Neutrophil (primary cell): ENCODE results near the gene CD22.

ENCODE experiments used
- H3K27ac ChIP-seq: fragments of 200-600 bp; sonication (generic); 2 replicates; pipeline ENCODE4 v1.5.1; 2016; ENCODE audit warnings: mild to moderate bottlenecking, moderate library complexity
- H3K27me3 ChIP-seq: fragments of 200-600 bp; sonication (generic); 2 replicates; pipeline ENCODE4 v1.6.0; 2016; ENCODE audit warnings: mild to moderate bottlenecking
- H3K36me3 ChIP-seq: fragments of 200-600 bp; sonication (generic); 2 replicates; pipeline ENCODE4 v1.5.1; 2017
- H3K4me1 ChIP-seq, 2 experiments: fragments of 200-600 bp in 1 of 2; sonication (generic) in 1 of 2; 1 replicate in 1 of 2; 2 replicates in 1 of 2; pipeline versions ENCODE4 v1.5.1 to v1.6.1; 2013 to 2016; ENCODE audit warnings: low read depth in 1 of 2, low read length in 1 of 2, mild to moderate bottlenecking in 1 of 2, moderate library complexity in 1 of 2; ENCODE audit not compliant: control insufficient read depth in 1 of 2, insufficient read depth in 1 of 2
- H3K4me3 ChIP-seq, 2 experiments: fragments of 200-600 bp in 1 of 2; sonication (generic) in 1 of 2; 1 replicate in 1 of 2; 2 replicates in 1 of 2; pipeline ENCODE4 v1.5.1; 2013 to 2016; ENCODE audit warnings: low read depth in 1 of 2, low read length in 1 of 2, mild to moderate bottlenecking in 1 of 2, moderate library complexity in 1 of 2
- H3K9me3 ChIP-seq: fragments of 200-600 bp; sonication (generic); 2 replicates; pipeline ENCODE4 v1.5.1; 2016
- CTCF ChIP-seq: fragments of 200-600 bp; sonication (generic); IDR thresholded peaks from 2 replicates; pipeline ENCODE4 v1.5.1; 2016; ENCODE audit warnings: antibody characterized with exemption

CD22 gene

GRCh38 chr19:35337984-35338296, 9.0 kb downstream of the CD22 start:
- Histone ChIP-seq H3K27ac (no peak overlapping the region), H3K27me3 (peaks cover 8% of the 10 kb centered on the region), H3K4me1 (peaks cover 0 to 2% of the 10 kb centered on the region in 2 experiments), H3K9me3 (no peaks in the 10 kb centered on the region), H3K4me3 (no peak overlapping the region), H3K36me3 (no peaks in the 10 kb centered on the region)
- no peak for TF ChIP-seq CTCF

- Histone ChIP-seq H3K9me3 (no peaks in the 10 kb centered on the region), H3K4me3 (no peak overlapping the region), H3K36me3 (no peaks in the 10 kb centered on the region), H3K27ac (no peak overlapping the region), H3K27me3 (peaks cover 12% of the 10 kb centered on the region), H3K4me1 (peaks cover 0 to 2% of the 10 kb centered on the region in 2 experiments)
- TF ChIP-seq CTCF: no peak
Measured at GRCh38 chr19:35340431-35340830, 11.4 kb downstream of the CD22 start.

- Histone ChIP-seq H3K27me3 (peaks cover 17% of the 10 kb centered on the region), H3K4me1 (peaks cover 2 to 6% of the 10 kb centered on the region in 2 experiments), H3K27ac (no peak overlapping the region), H3K4me3 (no peak overlapping the region), H3K36me3 (no peaks in the 10 kb centered on the region), H3K9me3 (no peaks in the 10 kb centered on the region)
- no peak for TF ChIP-seq CTCF
Measured at GRCh38 chr19:35341006-35341405, 12.0 kb downstream of the CD22 start.

- H3K4me3 ChIP-seq: no peak overlapping the region
- H3K36me3 ChIP-seq: no peaks in the 10 kb centered on the region
- H3K27ac ChIP-seq: no peak overlapping the region
- H3K4me1 ChIP-seq: peaks cover 9 to 13% of the 10 kb centered on the region in 2 experiments
- H3K27me3 ChIP-seq: peaks cover 24% of the 10 kb centered on the region
- H3K9me3 ChIP-seq: no peaks in the 10 kb centered on the region
- TF ChIP-seq CTCF: no peak
Measured at GRCh38 chr19:35341565-35342225, 12.7 kb downstream of the CD22 start.

DNA sequence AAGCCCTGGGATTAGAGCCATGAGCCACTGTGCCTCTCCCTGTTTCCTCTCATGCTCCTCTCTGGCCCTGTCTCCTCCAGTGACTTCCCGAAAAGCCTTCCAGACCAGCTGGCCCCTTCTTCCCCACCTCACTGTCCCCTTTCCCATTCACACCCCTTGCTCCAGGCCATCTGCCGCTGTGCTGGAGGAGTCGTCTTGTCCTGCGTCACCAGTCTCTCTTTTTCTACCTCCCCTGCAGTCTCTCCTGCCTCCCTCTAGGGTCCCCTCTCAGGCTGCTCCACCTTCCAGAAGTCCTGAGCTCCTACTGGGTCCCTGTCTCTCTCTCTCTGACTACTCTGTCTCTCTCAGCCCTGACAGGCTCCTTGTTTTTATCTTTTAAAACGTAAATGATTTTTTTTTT, 13.4 kb downstream of the CD22 start:
- TF ChIP-seq CTCF: no peak
- no peak overlapping the region for H3K4me3 ChIP-seq

More for the DNA sequence above, 13.4 kb downstream of the CD22 start:
- peaks cover 24% of the 10 kb centered on the region for H3K27me3 ChIP-seq
- H3K27ac ChIP-seq: no peak overlapping the region
- no peaks in the 10 kb centered on the region for H3K9me3 ChIP-seq
- H3K36me3 ChIP-seq: no peaks in the 10 kb centered on the region
- H3K4me1 ChIP-seq: peaks cover 16 to 21% of the 10 kb centered on the region in 2 experiments
